GM19351 (cell line): ENCODE results near the gene NMRAL1.

Experiments used
- ATAC-seq: cut with Tn5 transposase; IDR thresholded peaks from one replicate; pipeline ENCODE4 v1.9.1; 2021; ENCODE audit warnings: mild to moderate bottlenecking, moderate library complexity; ENCODE audit not compliant: unreplicated experiment

Gene NMRAL1

GRCh38 chr16:4474192-4474961 is at the start of gene NMRAL1:
Gene NMRAL1 (minus strand): TSS chr16:4474625. CDS start chr16:4474132, 493 bp downstream.
- ATAC-seq, result peak; percentile 43

GRCh38 chr16:4523686-4524085 is 49.3 kb upstream of the NMRAL1 start:
- ATAC-seq, result no peak

GRCh38 chr16:4522051-4522581 is 47.7 kb upstream of the NMRAL1 start:
- ATAC-seq, result no peak

- ATAC-seq, result no peak
Measured at GRCh38 chr16:4520913-4521312, 46.5 kb upstream of the NMRAL1 start.

- ATAC-seq, result no peak
Measured at GRCh38 chr16:4519274-4520058, 45.0 kb upstream of the NMRAL1 start.

- no peak for ATAC-seq
Measured at GRCh38 chr16:4517812-4518680, 43.6 kb upstream of the NMRAL1 start.

- ATAC-seq, result peak; percentile 72
Measured at GRCh38 chr16:4515611-4516233, 41.3 kb upstream of the NMRAL1 start.

- no peak for ATAC-seq
Measured at GRCh38 chr16:4514606-4515005, 40.2 kb upstream of the NMRAL1 start.

GRCh38 chr16:4513881-4514280 is 39.5 kb upstream of the NMRAL1 start:
- ATAC-seq, result no peak

GRCh38 chr16:4513086-4513860 is 38.8 kb upstream of the NMRAL1 start:
- no peak for ATAC-seq

GRCh38 chr16:4512473-4512872 is 38.0 kb upstream of the NMRAL1 start:
- no peak for ATAC-seq

- no peak for ATAC-seq
Measured at GRCh38 chr16:4511441-4512082, 37.1 kb upstream of the NMRAL1 start.

- no peak for ATAC-seq
Measured at GRCh38 chr16:4510747-4511426, 36.5 kb upstream of the NMRAL1 start.

GRCh38 chr16:4510131-4510530 is 35.7 kb upstream of the NMRAL1 start:
- no peak for ATAC-seq

GRCh38 chr16:4509420-4509819 is 35.0 kb upstream of the NMRAL1 start:
- ATAC-seq, result no peak

- no peak for ATAC-seq
Measured at GRCh38 chr16:4508806-4509205, 34.4 kb upstream of the NMRAL1 start.

- ATAC-seq, result no peak
Measured at GRCh38 chr16:4507588-4508345, 33.3 kb upstream of the NMRAL1 start.

- ATAC-seq, result peak; percentile 57
Measured at GRCh38 chr16:4506450-4506849, 32.0 kb upstream of the NMRAL1 start.
